GM21528 (cell line): ENCODE results near the gene TLR10.

Experiments used
- ATAC-seq: cut with Tn5 transposase; IDR thresholded peaks from one replicate; pipeline ENCODE4 v1.9.1; 2021; ENCODE audit warnings: mild to moderate bottlenecking, moderate library complexity; ENCODE audit not compliant: unreplicated experiment, low FRiP score

TLR10 gene

DNA sequence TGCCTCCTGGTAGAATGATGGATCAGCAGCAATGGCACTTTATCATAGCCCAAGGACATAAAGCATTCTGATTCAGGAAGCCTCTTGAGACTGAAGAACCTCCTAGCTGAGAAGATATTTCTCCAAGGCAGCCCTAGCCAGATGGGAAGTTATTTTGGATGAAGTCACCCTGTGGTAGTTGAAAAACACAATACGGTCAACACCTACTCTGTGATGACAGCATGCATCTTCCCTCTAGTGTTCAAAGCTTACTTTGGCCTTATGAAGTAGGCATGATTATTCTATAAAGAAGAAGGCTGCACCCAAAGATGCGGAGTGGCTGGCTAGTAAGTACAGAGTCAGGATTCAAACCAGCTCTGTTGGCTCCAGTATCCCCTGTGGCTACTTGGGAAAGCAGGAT is 47.9 kb downstream of the TLR10 start:
- ATAC-seq: no peak

DNA sequence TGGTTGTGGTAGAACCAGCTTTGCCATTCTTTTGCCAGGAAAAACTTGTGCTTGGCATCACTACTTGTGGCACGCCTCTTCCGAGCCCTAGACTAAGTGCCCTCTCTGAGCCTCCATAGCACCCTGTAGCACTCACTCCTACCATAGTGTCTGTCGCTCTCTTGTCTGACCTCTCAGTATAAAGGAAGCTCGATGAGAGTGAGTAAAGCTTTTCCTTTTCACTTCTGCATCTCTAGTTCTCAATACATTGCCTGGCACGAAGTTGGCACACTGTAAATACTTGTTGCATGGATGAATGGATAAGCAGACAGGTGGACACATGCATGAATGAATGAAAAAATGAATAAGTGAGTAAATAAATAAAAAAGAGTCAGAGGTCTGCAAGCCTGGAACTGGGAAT is 48.3 kb downstream of the TLR10 start:
- no peak for ATAC-seq

DNA sequence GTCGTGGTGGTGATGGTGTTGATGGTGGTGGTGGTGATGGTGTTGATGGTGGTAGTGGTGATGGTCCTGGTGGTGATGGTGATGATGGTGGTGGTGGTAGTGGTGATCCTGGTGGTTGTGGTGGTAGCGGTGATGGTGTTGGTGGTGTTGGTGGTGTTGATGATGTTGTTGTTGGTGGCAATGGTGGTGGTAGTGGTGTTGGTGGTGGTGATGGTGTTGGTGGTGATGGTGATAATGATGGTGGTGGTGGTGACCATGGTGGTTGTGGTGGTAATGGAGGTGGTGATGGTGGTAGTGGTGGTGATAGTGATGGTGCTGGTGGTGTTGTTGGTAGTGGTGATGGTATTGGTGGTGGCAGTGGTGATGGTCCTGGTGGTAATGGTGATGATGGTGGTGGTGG is 49.1 kb downstream of the TLR10 start:
- no peak for ATAC-seq

DNA sequence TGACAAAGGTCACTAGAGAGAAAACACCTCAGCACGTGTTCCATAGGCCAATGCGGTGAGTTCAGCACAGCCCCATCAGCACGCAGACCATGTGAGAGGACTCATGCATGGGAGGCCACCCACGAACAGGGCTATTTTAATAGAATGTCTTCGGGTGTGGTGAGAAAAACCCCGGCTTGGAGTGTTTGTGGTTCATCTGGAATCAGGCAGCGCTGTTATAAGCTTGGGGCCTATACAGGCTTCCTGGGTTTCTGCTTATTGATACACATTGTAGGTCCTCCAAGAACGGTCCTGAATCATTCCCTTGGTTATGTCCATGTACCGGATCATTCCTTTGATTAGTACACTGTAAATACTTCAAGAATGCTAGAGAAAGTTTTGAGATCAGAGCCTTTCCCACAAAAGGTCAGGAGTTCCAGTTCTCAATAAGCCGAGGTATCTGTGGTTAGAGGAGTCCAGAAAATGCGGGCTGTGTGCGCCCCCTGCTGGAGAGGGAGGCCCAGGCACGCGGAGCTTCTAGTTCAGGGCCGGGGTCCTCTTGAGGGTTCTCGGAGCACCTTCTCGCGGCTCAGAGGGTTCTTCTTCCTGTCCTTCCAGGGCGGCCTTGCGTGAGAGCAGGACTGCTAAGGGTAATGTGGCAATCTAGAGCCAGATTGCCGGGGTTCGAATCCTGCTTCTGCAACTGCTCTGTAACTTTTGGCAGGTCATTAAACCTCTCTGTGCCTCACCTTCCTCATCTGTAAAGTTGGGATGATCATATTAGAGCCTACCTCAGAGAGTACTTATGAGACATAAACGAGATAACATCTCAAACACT is 51.8 kb downstream of the TLR10 start:
- ATAC-seq: peak; percentile 76

DNA sequence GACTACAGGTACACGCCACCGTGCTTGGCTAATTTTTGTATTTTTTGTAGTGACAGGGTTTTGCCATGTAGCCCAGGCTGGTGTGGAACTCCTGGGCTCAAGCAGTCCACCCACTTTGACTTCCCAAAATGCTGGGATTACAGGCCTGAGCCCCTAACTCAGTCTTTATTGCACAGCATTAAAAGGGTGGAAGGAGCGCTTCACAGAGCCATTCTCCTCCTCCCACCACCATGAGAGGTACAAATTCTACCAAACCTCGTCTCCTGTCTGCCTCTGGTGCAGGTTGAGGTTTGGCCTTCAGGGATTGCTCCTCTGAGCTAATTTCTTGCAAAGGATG is 52.3 kb downstream of the TLR10 start:
- no peak for ATAC-seq

DNA sequence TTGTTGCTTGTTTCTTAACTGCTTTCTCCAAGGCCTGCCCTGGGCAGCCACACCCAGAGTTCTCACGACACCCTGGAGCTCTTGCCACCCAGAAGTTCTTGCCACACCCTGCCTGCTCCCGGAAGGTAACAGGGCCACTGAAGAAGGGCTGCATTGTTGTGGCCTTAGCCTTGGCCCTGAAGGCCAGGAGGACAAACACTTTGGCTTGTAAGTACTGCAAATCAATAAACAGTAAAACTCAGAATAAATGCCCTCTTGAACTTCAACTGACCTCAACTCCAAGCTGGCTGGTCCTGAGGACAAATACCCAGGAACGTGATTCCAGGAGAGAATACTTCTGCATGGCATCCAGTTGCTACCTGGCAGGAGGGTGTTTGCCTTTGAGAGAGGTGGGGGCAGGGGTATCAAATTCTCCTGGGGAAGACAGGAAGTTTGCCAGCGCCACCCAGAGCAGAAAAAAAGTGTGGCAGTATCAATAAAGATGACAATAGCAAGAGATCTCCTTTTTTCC is 54.1 kb downstream of the TLR10 start:
- no peak for ATAC-seq

DNA sequence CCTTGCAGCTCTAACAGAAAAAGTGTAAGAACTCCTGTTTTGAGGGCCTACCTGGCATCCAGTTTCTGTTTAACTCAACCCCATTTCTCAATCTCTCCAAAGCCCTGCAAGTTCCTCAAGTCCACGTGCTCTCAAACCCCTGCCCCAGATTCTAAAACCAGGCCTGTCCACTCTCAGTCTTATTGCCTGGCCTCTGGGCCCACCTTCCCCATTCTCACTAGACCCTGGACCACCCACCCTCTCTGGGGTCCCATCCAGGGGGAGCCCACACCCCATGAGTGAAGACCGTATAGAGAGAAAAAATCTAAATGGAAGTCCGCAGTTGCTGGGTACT is 58.3 kb downstream of the TLR10 start:
- no peak for ATAC-seq

DNA sequence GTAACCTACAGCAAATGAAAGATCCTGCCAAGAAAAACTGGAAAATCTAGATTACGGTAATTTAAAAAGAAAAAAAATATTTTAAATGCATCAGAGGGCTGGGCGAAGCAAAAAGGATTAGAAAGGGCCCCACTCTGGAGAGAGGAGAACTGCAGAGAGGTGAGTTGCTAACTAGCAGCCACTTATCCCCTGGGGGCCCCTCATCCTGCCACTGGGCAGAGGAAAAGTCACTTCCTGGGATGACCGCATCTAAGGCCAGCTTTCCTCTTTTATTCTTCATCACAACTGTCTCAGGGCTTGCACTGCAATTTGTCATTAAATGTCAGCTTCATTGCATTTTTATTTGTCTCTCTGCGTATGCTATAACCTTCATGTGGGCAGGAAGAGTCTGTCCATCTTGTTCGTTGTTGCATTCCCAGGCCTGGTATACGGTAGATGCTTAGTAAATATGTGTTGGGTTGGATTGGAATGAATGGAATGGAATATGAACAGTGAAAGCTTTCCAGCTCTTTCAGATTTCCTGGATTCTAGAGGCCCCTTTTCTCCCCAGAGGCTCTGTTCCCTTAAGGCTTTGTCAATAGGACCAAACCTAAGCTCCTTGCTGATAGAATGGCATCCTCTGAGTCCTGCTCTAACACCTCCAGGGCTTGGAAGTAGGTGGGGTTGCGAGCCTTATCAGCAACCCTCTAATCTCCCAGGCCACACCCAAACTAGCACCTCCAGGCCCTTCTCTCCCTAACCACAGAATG is 58.9 kb downstream of the TLR10 start:
- ATAC-seq: no peak

DNA sequence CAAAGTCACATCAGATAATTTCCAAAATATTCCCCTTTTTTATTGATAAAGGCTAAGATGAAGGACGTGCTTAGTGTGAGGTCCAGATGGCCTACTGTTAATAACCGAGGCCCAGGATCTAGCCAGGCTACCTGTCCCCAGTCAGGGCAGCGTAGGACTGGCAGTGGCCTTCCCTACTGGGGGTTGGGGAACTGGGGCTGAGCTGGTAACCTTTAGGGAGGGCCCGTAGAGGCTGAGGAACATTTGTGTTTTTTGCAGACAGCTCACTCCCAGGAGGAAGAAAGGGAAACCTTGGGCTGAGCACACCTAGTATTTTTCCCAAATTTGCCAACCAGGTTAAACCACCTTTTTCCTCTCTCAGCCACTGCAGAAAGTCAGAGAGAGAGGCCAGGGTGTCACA is 59.7 kb downstream of the TLR10 start:
- no peak for ATAC-seq
